NCI-H1417 treated with DMSO at 0.1 percent for 48 hours (cell line): ENCODE measurements around the gene PROX2.

Experiments
- DNase-seq: peaks from one replicate; lab custom pipeline; 2025; lab: John Stamatoyannopoulos, UW

PROX2 gene

GRCh38 chr14:74875941-74876913, at the start of gene PROX2:
TSS of gene PROX2 (minus strand) at chr14:74876145. CDS start at chr14:74863834, 12,311 bp downstream.
- DNase-seq, result no peak

- no peak for DNase-seq
Observed at GRCh38 chr14:74924061-74924460, 48.1 kb upstream of the PROX2 start.

- DNase-seq, result peak; percentile 49
Observed at GRCh38 chr14:74922752-74923401, 46.9 kb upstream of the PROX2 start, which contains the start of gene RPS6KL1. TSS of gene RPS6KL1 (minus strand) at chr14:74923260. CDS start at chr14:74921541, 1,719 bp downstream.

GRCh38 chr14:74921987-74922751, 46.2 kb upstream of the PROX2 start:
- DNase-seq, result no peak

DNA sequence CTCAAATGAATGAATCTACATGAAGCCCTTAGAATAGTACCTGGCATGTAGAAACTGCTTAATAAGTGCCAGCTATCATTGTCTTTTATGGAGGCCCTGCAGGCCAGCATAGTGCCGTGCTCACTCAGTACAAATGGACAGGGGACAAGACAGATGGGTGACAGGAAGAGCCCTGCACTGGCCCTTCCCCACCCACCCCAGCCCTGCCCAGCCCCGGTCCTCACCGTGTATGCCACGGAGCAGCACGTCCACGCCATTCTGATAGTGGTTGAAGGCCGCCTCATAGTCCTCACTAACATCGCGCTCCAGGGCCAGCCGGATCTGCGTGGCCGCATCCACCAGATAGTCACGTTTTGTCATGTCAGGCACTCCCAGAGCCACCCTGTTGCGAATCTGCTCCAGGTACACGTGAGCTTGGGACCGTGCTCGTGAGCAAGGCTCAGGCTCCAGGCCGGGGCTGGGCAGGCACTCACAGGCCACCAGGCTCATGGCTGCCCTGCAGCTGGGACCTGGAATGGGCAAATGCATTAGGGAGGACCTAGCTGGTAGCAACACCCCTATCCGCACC, 45.2 kb upstream of the PROX2 start:
- no peak for DNase-seq

DNA sequence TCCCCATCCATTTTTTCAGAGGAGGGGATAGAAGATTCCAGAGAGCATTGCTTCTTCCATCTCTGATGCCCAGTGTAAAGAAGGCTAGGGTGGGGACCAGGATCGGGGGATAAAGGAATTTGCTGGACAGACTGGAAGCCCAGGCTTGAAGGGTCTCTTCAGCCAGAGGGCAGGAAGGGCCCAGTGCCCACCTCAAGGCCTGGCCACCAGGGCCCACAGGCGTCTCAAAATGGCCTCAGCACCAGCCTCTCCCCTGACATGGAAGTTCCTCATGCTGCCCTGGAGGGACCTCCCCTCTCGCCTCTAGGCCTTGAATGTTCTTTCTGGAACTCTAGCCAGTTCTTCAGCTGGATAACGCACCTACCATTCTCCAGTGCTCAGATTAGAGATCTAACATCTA, 44.3 kb upstream of the PROX2 start:
- DNase-seq, result no peak

DNA sequence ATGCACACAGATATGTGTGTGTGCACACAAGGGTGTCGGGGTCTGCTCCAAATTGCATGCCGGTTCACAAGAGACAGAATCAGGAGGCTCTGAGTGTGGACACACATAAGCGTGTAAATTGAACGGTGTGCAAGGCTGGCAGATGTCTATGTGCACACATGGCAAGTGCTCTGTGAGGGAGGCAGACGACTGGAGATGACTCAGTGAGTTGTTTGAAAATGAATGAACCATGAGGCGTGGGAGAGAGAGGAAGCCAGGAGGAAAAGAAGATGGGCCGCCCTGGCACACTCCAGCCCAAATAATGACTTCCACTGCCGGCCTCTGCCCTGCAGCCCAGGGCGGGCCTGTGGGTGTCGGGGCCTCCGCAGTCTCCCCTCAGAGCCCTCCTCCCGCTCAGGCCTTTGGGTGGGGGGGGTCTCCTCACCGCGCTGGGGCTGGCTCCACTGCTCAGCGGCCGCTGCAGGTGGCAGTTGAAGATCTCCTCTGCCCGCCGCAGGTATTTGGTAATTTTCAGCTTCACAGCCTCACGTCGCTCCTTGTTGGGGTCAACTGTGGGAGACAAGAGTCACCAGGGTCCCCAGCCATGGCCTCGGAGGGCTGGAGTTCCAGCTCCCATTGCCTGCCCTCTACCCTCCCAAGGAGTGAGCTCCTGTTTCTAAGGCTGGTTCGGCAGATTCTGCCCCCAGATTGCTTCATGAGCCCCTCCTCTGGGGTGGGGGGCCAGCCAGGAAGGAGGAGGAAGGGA, 43.6 kb upstream of the PROX2 start:
- no peak for DNase-seq

- DNase-seq, result no peak
Observed at GRCh38 chr14:74918380-74918779, 42.4 kb upstream of the PROX2 start.

DNA sequence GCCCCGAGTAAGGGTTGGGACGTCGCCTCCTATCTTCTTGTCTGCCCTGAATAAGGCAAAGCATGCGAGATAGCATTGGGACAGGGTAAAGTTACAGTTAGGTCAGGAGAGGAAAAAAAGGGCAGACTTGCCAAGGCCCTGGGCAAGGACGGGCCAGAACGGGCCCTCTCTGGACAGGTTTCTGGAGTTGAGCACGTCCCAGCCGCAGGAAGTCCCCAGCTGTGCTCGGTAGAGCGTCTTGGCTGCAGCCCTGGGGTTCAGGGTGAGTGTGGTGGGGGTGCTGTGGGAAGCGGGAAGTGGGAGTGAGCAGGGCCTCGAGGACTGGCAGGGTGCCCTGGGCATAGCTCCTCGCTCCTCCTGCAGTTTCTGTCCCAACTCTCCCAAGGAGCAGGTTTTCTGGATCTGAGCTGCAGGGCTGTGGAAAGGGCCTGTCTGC, 41.7 kb upstream of the PROX2 start:
- no peak for DNase-seq

DNA sequence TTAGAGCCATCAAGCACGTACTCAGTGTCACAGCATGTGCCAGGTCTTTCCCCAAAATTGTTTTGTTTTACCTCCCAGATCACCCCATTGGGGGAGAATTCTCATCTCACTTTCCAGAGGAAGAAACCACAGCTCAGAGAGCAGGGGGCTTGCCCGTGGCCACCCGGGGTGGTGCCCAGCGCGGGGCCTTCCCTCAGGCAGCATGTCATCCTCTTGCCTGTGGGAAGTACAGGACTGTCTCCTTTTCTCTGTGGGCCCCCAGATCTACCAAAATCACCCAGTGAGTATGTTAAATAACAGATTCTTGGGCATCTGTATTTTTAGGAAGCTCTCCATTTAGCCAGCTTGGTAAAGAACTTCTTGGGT, 41.2 kb upstream of the PROX2 start:
- no peak for DNase-seq

GRCh38 chr14:74915826-74916225, 39.9 kb upstream of the PROX2 start:
- DNase-seq, result no peak

GRCh38 chr14:74915426-74915825, 39.5 kb upstream of the PROX2 start:
- no peak for DNase-seq

GRCh38 chr14:74913986-74914573, 38.1 kb upstream of the PROX2 start:
- DNase-seq, result no peak

DNA sequence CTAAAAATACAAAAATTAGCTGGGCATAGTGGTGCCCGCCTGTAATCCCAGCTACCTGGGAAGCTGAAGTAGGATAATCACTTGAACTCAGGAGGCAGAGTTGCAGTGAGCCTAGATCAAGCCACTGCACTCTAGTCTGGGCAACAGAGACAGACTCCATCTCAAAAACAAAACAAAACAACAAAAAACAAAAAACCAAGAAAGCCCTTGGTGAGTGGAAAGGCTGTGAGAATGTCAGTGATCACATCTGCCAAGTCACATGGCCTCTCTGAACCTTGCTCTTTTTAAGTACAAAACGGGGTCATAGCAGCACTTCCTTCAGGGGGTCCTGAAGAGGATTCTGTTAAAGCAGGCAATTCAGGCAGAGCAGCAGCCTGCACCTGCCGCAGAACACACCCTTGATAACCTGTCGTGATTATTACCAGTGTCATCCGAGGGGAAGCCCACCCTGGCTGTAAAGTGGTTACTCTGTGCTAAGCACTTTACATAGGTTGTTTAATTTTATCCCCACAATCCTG, 37.5 kb upstream of the PROX2 start:
- DNase-seq, result no peak

- DNase-seq, result no peak
Observed at GRCh38 chr14:74912801-74913200, 36.9 kb upstream of the PROX2 start.

DNA sequence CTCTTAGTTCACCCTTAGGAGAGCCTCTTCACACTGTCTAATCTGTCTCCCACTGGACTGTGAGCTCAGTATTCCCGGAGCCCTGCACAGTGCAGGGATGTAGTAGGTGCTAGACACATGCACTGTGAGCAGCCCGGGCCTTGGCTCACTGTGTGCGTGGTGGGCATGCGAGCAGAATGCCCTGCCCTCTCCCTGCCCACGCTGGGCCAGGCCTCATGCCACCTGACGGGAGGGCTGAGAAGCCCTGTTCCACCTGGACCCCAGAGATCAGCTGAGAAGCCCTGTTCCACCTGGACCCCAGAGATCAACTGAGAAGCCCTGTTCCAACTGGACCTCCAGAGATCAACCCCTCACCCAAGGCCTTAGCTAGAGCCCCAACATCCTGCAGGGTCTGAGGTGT, 36.2 kb upstream of the PROX2 start:
- no peak for DNase-seq

DNA sequence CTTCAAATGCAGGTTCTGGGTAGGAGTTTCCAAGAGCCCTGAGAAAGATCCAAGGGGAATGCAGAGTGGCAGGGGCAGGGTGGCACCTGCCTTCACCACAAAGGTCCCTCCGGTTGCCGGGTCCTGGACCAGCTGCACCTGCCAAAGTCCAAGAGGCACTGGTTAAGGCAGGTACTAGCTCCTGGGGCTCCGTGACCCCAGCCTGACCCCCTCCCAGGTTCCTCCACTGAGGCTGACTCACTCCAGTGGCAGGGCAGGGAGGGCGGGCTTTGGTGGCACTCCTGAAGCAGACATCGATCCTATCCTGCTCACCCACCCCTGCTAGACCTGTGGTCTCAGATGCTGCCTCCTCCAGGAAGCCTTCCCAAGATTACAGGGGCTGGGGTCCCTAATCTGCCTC, 35.8 kb upstream of the PROX2 start:
- DNase-seq, result no peak

GRCh38 chr14:74911221-74911620, 35.3 kb upstream of the PROX2 start:
- DNase-seq, result no peak

GRCh38 chr14:74910556-74910955, 34.6 kb upstream of the PROX2 start:
- DNase-seq, result no peak

- DNase-seq, result no peak
Observed at GRCh38 chr14:74909911-74910310, 34.0 kb upstream of the PROX2 start.

- DNase-seq, result no peak
Observed at GRCh38 chr14:74909501-74909900, 33.6 kb upstream of the PROX2 start.
